Measurements from ENCODE around the gene AMZ2.
"Not testable (repeated sequence)": the region's sequence is repeated elsewhere in the genome, so short reads cannot be mapped to it uniquely, and the experiment has no call there.

The AMZ2 gene

GRCh38 chr17:68247445-68248198, at the start of gene AMZ2:
TSS of gene AMZ2 (plus strand) at chr17:68248043. CDS start at chr17:68250188, 2,145 bp downstream.
- peak; percentile 96 for DNase-seq (ENCODE audit: low read depth)

DNA sequence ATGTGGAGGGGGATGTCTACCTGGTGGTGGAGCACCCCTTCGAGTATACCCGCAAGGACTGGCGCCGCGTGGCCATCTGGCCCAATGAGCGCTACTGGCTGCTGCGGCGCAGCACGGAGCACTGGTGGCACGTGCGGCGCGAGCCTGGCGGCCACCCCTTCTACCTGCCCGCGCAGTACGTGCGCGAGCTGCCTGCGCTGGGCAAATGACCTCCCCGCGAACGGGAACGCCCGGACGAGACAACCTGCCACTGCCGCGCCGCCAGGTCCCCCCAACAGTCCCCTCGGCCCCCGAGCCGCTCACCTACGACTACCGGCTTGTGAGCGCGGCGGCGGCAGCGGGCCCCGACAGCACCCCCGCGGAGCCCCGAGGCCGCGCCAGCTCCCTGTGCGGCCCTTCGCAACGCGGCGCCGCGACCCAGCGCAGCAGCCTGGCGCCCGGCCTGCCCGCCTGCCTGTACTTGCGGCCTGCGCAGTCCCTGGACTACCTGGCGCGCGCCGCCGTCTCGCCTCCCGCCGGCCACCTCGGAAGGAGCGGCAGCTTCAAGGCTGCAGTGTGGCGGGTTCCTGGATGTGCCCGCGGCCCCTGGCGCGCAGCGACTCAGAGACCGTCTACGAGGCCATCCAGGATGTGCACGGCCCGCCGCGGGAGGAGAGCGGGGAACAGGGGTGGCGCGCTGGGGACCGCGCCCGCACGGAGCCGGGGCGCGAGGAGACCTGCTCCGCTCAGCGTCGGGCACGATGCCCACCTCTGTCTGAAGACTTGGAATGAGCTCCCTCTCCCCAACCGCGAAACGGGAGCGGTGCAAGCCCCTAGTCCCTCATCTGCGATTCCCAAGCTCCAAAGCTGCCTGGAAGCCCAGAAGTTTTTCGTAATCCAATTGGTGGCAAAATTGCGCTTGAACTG, 48.7 kb upstream of the AMZ2 start:
- no peak for DNase-seq (ENCODE audit: low read depth)

GRCh38 chr17:68199837-68200688, 47.8 kb upstream of the AMZ2 start:
- no peak for DNase-seq (ENCODE audit: low read depth)

DNA sequence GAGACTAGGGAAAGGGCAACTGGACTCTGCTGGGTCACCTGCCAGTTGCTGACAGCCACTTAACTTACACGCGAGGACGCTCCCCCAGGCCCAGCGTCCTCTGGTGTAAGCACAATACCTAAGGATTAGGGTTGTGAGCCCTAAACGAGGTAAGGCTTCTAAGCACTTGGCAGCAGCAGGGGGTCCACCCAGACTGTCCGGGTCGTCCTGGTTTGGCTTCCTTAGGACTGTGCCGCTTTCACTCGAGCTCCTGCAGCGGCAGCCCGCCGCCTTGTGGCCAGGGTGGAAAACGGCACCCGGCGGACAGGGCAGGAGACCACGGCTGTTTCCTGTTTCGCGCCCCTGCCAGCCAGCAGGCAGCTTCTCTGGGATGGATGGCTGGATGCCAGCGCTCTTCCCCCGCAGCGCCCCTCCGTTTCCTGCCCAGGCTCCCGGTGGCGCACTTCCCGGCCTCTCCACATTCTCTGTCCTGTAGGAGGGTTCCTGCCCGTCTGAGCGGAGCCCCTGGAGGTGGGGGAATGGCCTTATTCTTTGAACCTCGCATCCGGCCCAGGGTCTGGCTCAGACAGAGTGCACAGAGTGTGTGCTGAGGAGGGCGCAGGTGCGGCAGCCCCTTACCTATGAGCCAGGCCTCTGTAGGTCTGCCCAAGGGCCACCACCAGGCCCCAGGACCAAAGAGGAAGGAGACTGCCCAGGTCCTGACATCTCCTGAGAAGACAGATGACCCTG, 47.0 kb upstream of the AMZ2 start:
- DNase-seq (ENCODE audit: low read depth), result peak; percentile 59

GRCh38 chr17:68201418-68201771, 46.4 kb upstream of the AMZ2 start:
- not testable (repeated sequence) for DNase-seq (ENCODE audit: low read depth)

DNA sequence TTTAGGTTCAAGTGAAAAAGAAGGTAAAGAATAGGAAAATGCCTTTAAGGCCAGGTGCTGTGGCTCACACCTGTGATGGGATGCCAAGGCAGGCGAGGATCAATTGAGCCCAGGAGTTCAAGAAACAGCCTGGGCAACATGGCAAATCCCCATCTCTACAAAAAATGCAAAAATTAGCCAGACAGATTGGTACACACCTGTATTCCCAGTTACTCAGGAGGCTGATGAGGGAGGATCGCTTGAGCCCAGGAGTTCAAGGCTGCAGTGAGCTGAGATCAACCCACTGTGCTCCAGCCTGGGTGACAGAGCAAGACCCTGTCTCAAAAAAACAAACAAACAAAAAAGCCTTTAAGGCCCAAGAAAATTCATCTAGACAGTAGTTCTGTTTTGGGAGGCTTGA, 45.5 kb upstream of the AMZ2 start:
- DNase-seq (ENCODE audit: low read depth), result not testable (repeated sequence)

DNA sequence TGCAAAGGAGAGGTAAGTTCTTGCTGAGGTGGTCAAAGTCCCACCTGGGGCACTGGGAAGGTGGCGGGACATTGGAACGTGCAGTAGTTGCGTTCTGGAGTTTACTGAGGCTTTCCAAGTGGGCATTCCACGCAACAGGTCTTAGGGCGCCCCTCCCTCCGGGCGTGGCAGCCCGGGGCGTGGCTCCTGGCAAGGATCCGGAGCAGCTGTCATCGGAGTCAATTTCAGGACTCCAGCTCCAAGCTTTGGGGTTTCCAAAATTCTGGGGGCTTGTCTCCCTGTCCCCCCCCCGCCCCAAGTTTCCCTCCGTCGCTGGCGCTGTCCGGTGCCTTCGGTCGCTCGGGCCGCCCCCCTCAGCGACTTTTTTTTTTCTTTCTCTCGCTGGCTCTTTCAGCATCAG, 43.1 kb upstream of the AMZ2 start:
- DNase-seq (ENCODE audit: low read depth), result no peak

DNA sequence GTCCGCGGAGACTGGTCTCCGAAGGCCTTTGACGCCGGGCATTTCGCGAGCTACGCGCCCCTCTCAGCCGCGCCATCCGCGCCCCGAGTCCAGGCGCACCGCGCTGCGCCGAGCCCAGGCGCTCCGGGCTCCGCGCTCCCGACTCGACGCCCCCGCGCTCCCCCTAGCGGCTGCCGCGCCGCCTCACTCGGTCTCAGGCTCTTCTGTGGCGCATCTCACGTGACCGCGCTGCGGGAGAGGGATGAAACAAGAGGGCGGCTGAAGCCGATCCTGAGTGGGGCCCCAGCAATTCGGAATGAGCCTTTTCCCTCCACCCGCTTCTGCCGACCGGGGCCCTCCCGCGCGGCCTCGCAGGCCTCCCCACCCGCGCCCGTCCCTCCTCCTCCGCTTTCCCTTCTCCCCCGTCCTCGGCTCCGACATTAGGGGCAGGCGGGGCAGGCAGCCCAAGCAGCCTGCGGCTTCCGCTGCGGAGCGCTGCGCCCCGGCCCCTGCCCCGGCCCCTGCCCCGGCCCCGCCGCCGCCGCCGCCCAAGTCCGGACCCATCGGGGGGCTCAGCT, 42.5 kb upstream of the AMZ2 start:
- peak; percentile 84 for DNase-seq (ENCODE audit: low read depth)

DNA sequence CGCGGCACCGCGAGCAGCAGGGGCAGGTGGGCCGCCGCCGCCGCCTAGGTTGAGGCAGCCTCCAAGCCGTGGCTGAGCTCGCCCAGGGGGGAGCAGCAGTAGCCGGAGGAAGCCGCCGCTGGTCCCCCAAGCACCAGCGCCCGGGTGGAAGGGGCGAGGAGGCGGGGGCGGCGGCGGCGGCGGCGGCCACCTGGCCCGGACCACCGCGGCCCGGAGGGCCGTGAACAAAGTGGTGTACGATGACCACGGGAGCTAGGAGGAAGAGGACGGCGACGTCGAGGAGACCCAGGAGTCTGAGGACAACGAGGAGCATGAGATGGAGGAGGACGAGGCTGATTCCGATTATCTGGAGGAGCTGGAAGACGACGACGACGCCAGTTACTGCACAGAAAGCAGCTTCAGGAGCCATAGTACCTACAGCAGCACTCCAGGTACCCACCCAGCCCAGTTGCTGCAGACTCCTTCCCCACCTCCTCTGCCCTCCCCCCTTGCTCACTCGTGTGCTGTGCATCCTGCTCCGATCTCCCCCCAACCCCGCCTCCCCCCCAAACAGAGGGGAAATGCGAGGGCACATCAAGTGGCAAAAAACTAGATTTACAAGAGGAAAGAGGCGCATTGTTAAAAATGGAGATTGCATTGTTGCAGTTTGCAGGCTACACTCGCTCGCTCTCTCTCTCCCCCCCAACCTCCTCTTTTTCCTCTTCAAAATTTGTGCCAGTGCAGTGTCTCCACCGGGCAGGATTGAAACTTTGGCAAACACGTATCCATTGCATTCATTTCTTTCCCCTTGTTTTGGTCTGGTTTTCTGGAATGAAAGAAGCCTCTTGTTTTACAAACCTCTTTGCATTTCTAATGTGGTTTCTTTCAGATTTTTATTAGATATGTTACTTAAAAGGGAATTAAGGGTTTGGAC, 41.8 kb upstream of the AMZ2 start:
- no peak for DNase-seq (ENCODE audit: low read depth)

DNA sequence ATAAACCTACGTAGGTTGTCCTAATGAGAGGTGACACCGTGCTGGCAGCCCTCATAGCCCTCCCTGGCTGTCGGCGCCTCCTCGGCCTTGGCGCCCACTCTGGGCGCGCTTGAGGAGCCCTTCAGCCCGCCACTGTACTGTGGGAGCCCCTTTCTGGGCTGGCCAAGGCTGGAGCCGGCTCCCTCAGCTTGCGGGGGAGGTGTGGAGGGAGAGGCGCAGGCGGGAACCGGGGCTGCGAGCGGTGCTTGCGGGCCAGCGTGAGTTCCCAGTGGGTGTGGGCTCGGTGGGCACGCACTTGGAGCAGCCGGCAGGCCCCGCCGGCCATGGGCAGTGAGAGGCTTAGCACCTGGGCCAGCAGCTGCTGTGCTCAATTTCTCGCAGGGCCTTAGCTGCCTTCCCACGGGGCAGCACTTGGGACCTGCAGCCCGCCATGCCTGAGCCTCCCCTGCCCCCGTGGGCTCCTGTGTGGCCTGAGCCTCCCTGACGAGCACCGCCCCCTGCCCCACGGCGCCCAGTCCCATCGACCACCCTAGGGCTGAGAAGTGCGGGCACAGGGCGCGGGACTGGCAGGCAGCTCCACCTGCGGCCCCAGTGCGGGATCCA, 40.1 kb upstream of the AMZ2 start:
- no peak for DNase-seq (ENCODE audit: low read depth)

DNA sequence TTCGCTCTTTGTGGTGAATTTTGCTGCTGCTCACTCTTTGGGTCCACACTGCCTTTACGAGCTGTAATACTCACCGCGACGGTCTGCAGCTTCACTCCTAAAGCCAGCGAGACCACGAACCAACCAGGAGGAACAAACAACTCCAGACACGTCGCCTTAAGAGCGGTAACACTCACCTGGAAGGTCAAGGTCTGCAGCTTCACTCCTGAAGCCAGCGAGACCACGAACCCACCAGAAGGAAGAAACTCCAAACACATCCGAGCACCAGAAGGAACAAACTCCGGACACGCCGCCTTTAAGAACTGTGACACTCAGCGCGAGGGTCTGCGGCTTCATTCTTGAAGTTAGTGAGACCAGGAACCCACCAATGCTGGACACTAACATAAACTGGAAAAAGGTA, 39.2 kb upstream of the AMZ2 start:
- not testable (repeated sequence) for DNase-seq (ENCODE audit: low read depth)

GRCh38 chr17:68209191-68209900, 38.5 kb upstream of the AMZ2 start:
- DNase-seq (ENCODE audit: low read depth), result not testable (repeated sequence)

GRCh38 chr17:68210570-68211315, 37.1 kb upstream of the AMZ2 start:
- no peak for DNase-seq (ENCODE audit: low read depth)

- not testable (repeated sequence) for DNase-seq (ENCODE audit: low read depth)
These were observed 34.1 kb upstream of the AMZ2 start for GRCh38 chr17:68213428-68214411.

GRCh38 chr17:68215453-68215852, 32.4 kb upstream of the AMZ2 start:
- DNase-seq (ENCODE audit: low read depth), result not testable (repeated sequence)

DNA sequence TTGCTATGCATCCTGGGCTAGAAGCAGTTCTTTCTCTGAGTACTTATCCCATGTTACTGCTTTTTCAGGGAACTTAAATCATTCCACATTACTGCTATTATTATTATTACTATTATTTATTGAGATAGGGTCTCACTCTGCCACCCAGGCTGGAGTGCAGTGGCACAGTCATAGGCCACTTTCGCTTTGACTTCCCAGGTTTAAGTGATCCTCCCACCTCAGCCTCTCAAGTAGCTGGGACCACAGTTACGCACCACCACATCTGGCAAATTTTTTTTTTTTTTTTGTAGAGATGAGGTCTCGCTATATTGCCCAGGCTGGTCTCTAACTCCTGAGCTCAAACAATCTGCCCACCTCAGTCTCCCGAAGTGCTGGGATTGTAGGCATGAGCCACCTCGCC, 28.4 kb upstream of the AMZ2 start:
- not testable (repeated sequence) for DNase-seq (ENCODE audit: low read depth)

DNA sequence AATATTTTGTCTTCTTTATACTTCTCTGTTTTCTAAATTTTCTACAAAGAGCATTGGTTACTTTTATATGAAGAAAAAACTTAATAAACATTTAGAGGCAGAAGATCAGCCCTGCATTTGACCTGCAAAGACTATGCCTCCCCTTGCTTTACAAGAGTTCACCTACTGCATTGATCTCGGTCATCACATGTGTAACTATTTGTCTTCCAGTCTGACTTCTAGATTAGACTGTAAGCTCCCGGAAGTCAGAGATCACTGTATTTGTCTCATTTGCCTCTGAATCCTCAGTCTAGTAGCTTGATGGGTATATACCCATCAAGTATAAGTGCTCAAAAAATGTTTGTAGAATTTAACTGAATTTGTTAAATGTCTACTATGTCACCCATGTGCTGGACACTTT, 27.7 kb upstream of the AMZ2 start:
- not testable (repeated sequence) for DNase-seq (ENCODE audit: low read depth)
